Cardiac fibroblast (primary cell): Measurements from ENCODE around the gene TMEM59L.

ENCODE experiments used
- DNase-seq, 2 donors: peaks; one replicate each; pipeline versions ENCODE4 v3.0.0 to v3.0.0-alpha.2; 2010; ENCODE audit warnings: low read depth in 2 of 2
- H3K4me3 ChIP-seq, 2 donors: replicated peaks in 1 of 2; 1 replicate in 1 of 2; 2 replicates in 1 of 2; pipeline ENCODE4 v1.5.1; 2011; ENCODE audit warnings: low read depth in 2 of 2, low read length in 2 of 2, mild to moderate bottlenecking in 2 of 2, moderate library complexity in 1 of 2
- CTCF ChIP-seq: IDR thresholded peaks from one replicate; pipeline ENCODE4 v1.5.1; 2011; ENCODE audit warnings: low read depth, mild to moderate bottlenecking, low read length, inconsistent platforms

Gene TMEM59L

GRCh38 chr19:18620311-18620710 lies 7.6 kb downstream of the TMEM59L start:
- no peak overlapping the region for H3K4me3 ChIP-seq
- no peak for TF ChIP-seq CTCF
- DNase-seq: no peak

DNA sequence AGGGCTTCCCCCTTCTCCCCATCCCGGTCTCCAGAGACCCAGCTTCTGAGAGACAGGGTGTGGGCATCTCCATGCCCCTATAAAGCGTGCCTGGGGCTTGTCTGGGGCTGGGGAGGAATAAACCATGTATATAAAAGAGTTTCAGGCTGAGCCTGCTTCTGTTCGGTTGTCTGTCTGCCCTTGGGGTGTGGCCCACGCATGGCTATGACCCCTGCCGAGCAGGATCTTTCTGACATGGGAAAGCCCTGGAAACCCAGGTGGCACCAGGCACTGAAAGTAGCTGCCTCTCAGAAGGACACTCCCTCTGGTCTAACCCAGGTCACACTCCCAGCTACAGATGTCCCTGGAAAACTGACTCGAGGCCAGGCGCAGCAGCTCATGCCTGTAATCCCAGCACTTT lies 8.2 kb downstream of the TMEM59L start:
- TF ChIP-seq CTCF: no peak
- no peak for DNase-seq

DNA sequence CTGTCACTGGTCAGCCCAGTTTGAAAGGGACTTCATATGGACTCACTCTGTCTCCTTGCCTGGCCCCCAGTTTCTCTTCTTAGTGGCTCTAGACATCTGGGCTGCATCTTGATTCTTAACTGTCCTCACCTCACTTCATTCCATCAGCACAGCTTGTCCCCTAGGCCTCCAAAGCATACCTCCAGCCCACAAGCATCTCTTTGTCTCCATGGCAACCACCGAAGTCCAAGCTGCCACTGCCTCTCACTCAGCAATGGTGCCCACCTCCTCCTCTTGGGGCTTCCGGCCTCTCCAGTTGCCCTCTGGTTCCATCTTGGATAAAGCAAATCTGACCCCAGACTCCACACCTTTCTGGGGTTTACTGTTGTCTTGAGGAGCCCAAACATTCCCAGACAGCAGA lies 14.2 kb downstream of the TMEM59L start:
- DNase-seq: peak in 1 of 2 donors; percentile 27
- no peak for TF ChIP-seq CTCF
- no peak overlapping the region for H3K4me3 ChIP-seq

More for the DNA sequence above, 8.2 kb downstream of the TMEM59L start:
- no peak overlapping the region for H3K4me3 ChIP-seq

- DNase-seq: peak; percentile 65 to 74
- TF ChIP-seq CTCF: no peak
- H3K4me3 ChIP-seq: no peak overlapping the region
Measured at GRCh38 chr19:18629166-18630088, 16.8 kb downstream of the TMEM59L start.

DNA sequence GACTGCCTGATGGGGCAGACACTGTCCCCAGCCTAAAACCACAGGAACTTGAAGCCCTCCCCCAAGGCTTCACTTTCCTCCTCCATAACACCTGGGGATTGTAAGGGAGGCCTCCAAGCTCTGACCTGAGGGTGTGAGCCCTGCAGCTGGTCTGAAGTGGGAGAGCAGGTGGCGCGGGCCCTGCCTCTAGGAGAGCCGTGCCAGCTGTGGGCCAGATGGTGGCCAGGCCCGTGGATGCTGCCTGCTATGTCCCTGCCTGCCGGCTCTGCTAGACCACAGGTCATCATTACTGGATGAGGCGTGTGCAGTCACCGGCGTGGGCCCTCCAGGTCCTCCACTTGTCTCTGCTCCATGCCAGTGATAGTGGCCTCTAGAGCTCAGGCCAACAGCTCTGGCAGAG lies 20.7 kb downstream of the TMEM59L start:
- no peak for TF ChIP-seq CTCF
- no peak overlapping the region for H3K4me3 ChIP-seq

GRCh38 chr19:18634612-18635297 lies 22.1 kb downstream of the TMEM59L start:
- H3K4me3 ChIP-seq: no peak overlapping the region
- TF ChIP-seq CTCF: no peak
- peak in 1 of 2 donors; percentile 37 for DNase-seq

More for the DNA sequence above, 20.7 kb downstream of the TMEM59L start:
- no peak for DNase-seq
